HUES6 (cell line): ENCODE results near the gene COL3A1.

ENCODE experiments used
- H3K27ac ChIP-seq: 2 replicates; pipeline ENCODE4 v1.7.0; 2013; ENCODE audit warnings: low read depth, mild to moderate bottlenecking, low read length, inconsistent platforms
- H3K27me3 ChIP-seq: 2 replicates; pipeline ENCODE4 v1.6.1; 2013; ENCODE audit warnings: low read length; ENCODE audit not compliant: control insufficient read depth, insufficient read depth
- H3K36me3 ChIP-seq: 2 replicates; pipeline ENCODE4 v1.6.1; 2013; ENCODE audit warnings: low read length; ENCODE audit not compliant: control insufficient read depth, insufficient read depth
- H3K4me1 ChIP-seq: 2 replicates; pipeline ENCODE4 v1.6.1; 2013; ENCODE audit warnings: low read length; ENCODE audit not compliant: control insufficient read depth, insufficient read depth
- H3K4me3 ChIP-seq: 2 replicates; pipeline ENCODE4 v1.5.1; 2013; ENCODE audit warnings: low read depth, low read length
- H3K9ac ChIP-seq: one replicate; pipeline ENCODE4 v1.6.1; 2013; ENCODE audit warnings: mild to moderate bottlenecking, low read length
- H3K9me3 ChIP-seq: 2 replicates; pipeline ENCODE4 v1.6.1; 2013; ENCODE audit warnings: low read depth, low read length; ENCODE audit not compliant: control insufficient read depth, insufficient read depth

The COL3A1 gene

GRCh38 chr2:188974164-188974563, at the start of gene COL3A1:
COL3A1 (plus strand) TSS chr2:188974373; CDS start chr2:188974490, 117 bp downstream.
- peaks cover 5% of the 10 kb centered on the region; the same call in 1 of the 2 replicates for H3K4me1 ChIP-seq
- no peaks in the 10 kb centered on the region for H3K36me3 ChIP-seq
- peak within 1 kb of the TSS; percentile 47 for H3K9ac ChIP-seq
- no peaks in the 10 kb centered on the region for H3K9me3 ChIP-seq
- peak within 1 kb of the TSS; percentile 40; the same call in 1 of the 2 replicates for H3K4me3 ChIP-seq
- H3K27me3 ChIP-seq, result no peaks in the 10 kb centered on the region
- H3K27ac ChIP-seq, result peak within 1 kb of the TSS; percentile 43; the same call in 1 of the 2 replicates

DNA sequence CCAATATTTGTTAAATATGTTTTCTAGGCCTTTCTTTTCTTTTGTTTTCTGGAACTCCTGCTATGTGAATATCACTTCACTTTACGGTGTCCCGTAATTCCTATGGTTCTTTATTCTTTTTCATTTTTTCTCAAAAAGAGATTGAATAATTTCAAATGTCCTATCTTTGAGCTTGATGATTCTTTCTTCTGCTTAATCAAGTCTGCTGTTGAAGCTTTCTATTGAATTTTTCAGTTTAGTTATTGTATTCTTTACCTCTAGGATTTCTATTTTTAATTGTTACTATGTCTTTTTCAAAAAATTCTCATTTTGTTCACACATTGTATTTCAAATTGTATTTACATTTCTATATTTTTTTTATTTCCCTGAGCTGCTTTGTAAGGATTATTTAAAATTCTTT, 45.5 kb upstream of the COL3A1 start:
- Histone ChIP-seq H3K9me3 (peaks cover 8% of the 10 kb centered on the region), H3K4me3 (no peak overlapping the region), H3K4me1 (no peaks in the 10 kb centered on the region), H3K36me3 (no peaks in the 10 kb centered on the region), H3K27ac (no peak overlapping the region), H3K27me3 (no peaks in the 10 kb centered on the region), H3K9ac (no peak overlapping the region)

DNA sequence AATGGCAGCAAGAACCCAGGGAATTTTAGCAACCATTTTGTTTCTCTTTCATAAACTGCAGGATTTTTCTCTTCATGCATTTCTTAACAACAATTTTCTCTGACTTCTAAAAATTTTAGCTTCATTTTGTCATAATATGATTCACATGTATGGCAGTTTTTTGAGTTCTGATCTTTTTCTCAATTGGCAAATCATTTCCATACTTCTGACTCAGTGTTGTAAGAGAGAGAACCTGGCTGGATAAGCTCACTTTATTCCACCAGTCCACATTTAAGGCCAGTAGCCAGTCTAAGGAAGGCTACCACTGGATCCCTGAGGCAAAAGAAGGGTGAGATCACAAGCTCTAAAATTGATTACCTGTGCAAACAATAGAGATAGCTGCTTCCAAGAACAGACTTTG, 42.8 kb upstream of the COL3A1 start:
- no peaks in the 10 kb centered on the region for H3K27me3 ChIP-seq
- no peak overlapping the region for H3K9ac ChIP-seq

DNA sequence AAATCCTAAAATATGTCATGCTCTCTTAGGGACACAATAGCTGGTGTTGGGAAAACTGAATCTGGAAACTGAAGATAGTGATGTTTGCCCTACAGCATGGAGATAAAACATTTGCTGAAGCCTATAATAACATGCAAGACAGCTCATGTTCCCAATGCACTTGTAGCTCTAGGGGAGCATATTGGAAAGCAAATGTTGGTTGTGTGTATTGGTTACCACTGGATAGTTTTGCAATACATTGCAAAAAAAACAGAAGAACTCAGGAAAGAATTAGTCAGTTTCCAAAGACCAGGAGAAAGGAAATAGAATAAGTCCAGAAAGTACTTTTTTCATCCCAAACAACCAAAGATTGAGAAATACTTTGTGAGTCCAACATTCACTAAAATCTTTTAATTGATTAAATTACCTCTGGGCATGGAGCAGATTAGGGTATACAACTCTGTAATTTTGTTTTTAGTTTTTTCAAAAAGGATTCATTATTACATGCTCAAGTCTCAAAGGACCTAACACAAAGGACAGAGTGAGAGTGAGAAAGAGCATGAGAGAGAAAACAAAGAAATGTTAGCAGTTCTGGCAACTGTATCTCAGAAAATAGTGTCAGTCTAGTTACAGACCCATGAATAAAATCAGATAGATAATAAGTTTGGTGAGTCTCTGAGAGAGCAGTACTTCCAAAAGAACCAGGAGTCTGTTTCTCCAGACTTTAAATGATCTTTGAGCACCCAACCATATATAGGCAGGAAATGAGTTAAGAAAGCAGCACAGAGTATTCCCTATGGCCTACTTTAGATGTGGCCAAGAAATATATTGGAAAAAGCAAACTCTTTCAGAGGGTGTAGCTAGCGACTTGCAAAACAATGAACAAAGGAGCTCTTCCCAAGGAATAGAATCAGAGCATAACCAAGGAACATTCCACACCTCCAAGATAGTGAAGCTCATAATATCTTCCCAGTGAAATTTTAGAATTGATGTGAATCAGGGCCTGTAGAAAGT, 36.6 kb upstream of the COL3A1 start:
- no peaks in the 10 kb centered on the region for H3K4me1 ChIP-seq
- no peak overlapping the region for H3K9ac ChIP-seq
- H3K27me3 ChIP-seq, result no peaks in the 10 kb centered on the region
- no peaks in the 10 kb centered on the region for H3K9me3 ChIP-seq
- no peak overlapping the region for H3K4me3 ChIP-seq
- no peaks in the 10 kb centered on the region for H3K36me3 ChIP-seq
- no peak overlapping the region for H3K27ac ChIP-seq

More for the DNA sequence above, 42.8 kb upstream of the COL3A1 start:
- peaks cover 8% of the 10 kb centered on the region for H3K9me3 ChIP-seq
- no peak overlapping the region for H3K27ac ChIP-seq
- H3K4me3 ChIP-seq, result no peak overlapping the region
- no peaks in the 10 kb centered on the region for H3K36me3 ChIP-seq
- no peaks in the 10 kb centered on the region for H3K4me1 ChIP-seq

DNA sequence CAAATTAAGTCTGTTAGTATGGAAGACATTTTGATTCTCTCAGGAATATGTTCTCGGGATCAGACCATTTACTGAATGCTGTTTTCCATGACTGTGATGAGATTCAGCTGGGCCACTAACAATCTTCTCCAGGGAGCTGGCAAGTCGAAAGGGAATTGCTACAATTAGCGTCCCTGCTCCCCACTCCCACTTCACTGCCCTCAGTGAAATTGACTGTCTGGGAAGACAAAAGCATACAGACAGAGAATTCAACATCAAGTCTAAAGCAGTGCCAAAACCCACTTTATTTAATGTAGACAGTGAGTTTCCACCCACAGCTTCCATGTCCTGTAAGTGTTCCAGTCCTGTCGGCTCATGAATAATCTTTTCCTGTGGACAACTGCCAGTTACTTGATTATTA, 34.0 kb upstream of the COL3A1 start:
- Histone ChIP-seq H3K9me3 (peaks cover 13% of the 10 kb centered on the region), H3K4me1 (no peaks in the 10 kb centered on the region), H3K9ac (no peak overlapping the region), H3K27me3 (no peaks in the 10 kb centered on the region), H3K36me3 (no peaks in the 10 kb centered on the region), H3K4me3 (no peak overlapping the region), H3K27ac (no peak overlapping the region)

GRCh38 chr2:188944442-188944841, 29.7 kb upstream of the COL3A1 start:
- Histone ChIP-seq H3K27me3 (no peaks in the 10 kb centered on the region), H3K4me1 (no peaks in the 10 kb centered on the region), H3K9me3 (peaks cover 13% of the 10 kb centered on the region), H3K36me3 (no peaks in the 10 kb centered on the region), H3K27ac (no peak overlapping the region), H3K9ac (no peak overlapping the region), H3K4me3 (no peak overlapping the region)

GRCh38 chr2:188949046-188949818, 24.9 kb upstream of the COL3A1 start:
- Histone ChIP-seq H3K4me1 (no peaks in the 10 kb centered on the region), H3K9ac (no peak overlapping the region), H3K27me3 (no peaks in the 10 kb centered on the region), H3K36me3 (no peaks in the 10 kb centered on the region), H3K9me3 (peaks cover 7% of the 10 kb centered on the region), H3K27ac (no peak overlapping the region), H3K4me3 (no peak overlapping the region)

GRCh38 chr2:188952901-188953300, 21.3 kb upstream of the COL3A1 start:
- Histone ChIP-seq H3K36me3 (no peaks in the 10 kb centered on the region), H3K9ac (no peak overlapping the region), H3K27me3 (no peaks in the 10 kb centered on the region), H3K9me3 (no peaks in the 10 kb centered on the region), H3K27ac (no peak overlapping the region), H3K4me3 (no peak overlapping the region), H3K4me1 (no peaks in the 10 kb centered on the region)

- Histone ChIP-seq H3K36me3 (no peaks in the 10 kb centered on the region), H3K27me3 (no peaks in the 10 kb centered on the region), H3K4me3 (no peak overlapping the region), H3K27ac (no peak overlapping the region), H3K4me1 (no peaks in the 10 kb centered on the region), H3K9ac (no peak overlapping the region), H3K9me3 (no peaks in the 10 kb centered on the region)
Measured at GRCh38 chr2:188956290-188956689, 17.9 kb upstream of the COL3A1 start.

DNA sequence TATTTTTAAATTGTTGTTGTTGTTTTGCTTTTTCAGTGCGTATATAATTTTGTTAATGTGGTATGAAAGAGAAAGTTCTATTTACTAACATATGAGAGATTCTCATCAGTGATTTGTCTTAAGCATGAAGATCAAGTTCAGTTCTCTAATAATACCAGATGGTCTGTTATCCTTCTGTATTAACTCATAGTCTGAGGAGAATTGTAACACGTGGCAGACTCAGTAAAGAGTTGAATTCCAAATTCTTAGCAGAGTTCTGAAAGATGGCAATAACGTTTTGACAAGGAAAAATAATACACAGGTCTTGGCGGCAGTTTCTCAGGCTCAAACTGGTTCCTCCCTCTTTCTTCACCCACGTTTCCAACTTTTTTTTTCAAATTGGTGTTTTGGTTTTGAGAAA, 17.2 kb upstream of the COL3A1 start:
- Histone ChIP-seq H3K4me1 (no peaks in the 10 kb centered on the region), H3K36me3 (no peaks in the 10 kb centered on the region), H3K27me3 (no peaks in the 10 kb centered on the region), H3K9ac (no peak overlapping the region), H3K9me3 (no peaks in the 10 kb centered on the region), H3K4me3 (no peak overlapping the region), H3K27ac (no peak overlapping the region)

GRCh38 chr2:188957646-188958045, 16.5 kb upstream of the COL3A1 start:
- Histone ChIP-seq H3K36me3 (no peaks in the 10 kb centered on the region), H3K4me3 (no peak overlapping the region), H3K27ac (no peak overlapping the region), H3K27me3 (no peaks in the 10 kb centered on the region), H3K9ac (no peak overlapping the region), H3K4me1 (no peaks in the 10 kb centered on the region), H3K9me3 (no peaks in the 10 kb centered on the region)
